Fibroblast of villous mesenchyme (primary cell): Measurements from ENCODE around the gene PDE6A. TPM values are rescaled to one million over a fixed set of nuclear protein-coding genes. Genes with fewer than 3 reads are reported as not detected.
A peak's percentile ranks its signal among the peaks of the same experiment; 100 is the strongest.

ENCODE experiments used
- DNase-seq: peaks from one replicate; pipeline ENCODE4 v3.0.0-alpha.2; 2010; ENCODE audit warnings: low read depth
- H3K4me3 ChIP-seq: 2 replicates; pipeline ENCODE4 v1.5.1; 2011; ENCODE audit warnings: low read depth, mild to moderate bottlenecking, low read length
- total RNA-seq: library from RNA; depleted of rRNA; stranded (reverse); fragments of >200 nt; gene quantifications from 2 replicates; pipeline ENCODE4 v1.2.3, GENCODE V29; 2012
- TF ChIP-seq, protein P1 (sequence below): IDR thresholded peaks from 2 replicates; pipeline ENCODE4 v1.5.1; 2012; ENCODE audit warnings: low read depth, mild to moderate bottlenecking, low read length; ENCODE audit not compliant: insufficient read depth

The PDE6A gene
- total RNA-seq, 1 donor: under 0.01 TPM

DNA sequence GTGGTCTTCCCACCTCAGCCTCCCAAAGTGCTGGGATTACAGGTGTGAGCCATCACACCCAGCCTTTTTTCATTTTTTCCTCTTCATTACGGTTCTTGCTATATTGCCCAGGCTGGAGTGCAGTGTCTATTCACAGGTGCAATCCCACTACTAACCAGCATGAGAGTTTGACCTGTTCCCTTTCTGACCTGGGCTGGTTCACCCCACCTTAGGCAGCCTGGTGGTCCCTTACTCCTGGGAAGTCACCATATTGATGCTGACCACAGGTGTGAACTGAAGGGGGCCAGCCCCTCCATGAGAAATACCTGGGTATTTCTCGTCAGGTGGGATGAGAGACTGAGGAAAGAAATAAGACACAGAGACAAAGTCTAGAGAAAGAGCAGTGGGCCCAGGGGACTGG is 2.4 kb downstream of the PDE6A start:
- DNase-seq: no peak
- TF ChIP-seq, protein P1, sequence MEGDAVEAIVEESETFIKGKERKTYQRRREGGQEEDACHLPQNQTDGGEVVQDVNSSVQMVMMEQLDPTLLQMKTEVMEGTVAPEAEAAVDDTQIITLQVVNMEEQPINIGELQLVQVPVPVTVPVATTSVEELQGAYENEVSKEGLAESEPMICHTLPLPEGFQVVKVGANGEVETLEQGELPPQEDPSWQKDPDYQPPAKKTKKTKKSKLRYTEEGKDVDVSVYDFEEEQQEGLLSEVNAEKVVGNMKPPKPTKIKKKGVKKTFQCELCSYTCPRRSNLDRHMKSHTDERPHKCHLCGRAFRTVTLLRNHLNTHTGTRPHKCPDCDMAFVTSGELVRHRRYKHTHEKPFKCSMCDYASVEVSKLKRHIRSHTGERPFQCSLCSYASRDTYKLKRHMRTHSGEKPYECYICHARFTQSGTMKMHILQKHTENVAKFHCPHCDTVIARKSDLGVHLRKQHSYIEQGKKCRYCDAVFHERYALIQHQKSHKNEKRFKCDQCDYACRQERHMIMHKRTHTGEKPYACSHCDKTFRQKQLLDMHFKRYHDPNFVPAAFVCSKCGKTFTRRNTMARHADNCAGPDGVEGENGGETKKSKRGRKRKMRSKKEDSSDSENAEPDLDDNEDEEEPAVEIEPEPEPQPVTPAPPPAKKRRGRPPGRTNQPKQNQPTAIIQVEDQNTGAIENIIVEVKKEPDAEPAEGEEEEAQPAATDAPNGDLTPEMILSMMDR: no peak
- H3K4me3 ChIP-seq: no peak overlapping the region

DNA sequence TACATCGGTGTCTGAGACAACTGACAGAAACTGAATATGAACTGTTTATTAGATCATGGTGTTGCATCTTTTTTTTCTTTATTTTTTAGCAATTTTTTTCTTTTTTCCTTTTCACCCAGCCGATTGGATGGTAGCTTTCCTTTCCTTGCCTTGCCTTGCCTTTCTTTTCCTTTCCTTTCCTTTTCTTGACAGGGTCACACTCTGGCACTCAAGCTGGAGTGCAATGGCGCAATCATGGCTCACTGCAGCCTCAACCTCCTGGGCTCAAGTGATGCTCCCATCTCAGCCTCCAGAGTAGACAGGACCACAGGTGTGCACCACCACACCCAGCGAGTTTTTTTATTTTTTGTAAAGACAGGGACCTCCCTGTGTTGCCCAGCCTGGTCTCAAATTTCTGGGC is 2.8 kb downstream of the PDE6A start:
- TF ChIP-seq, protein P1: no peak
- no peak for DNase-seq
- H3K4me3 ChIP-seq: no peak overlapping the region

DNA sequence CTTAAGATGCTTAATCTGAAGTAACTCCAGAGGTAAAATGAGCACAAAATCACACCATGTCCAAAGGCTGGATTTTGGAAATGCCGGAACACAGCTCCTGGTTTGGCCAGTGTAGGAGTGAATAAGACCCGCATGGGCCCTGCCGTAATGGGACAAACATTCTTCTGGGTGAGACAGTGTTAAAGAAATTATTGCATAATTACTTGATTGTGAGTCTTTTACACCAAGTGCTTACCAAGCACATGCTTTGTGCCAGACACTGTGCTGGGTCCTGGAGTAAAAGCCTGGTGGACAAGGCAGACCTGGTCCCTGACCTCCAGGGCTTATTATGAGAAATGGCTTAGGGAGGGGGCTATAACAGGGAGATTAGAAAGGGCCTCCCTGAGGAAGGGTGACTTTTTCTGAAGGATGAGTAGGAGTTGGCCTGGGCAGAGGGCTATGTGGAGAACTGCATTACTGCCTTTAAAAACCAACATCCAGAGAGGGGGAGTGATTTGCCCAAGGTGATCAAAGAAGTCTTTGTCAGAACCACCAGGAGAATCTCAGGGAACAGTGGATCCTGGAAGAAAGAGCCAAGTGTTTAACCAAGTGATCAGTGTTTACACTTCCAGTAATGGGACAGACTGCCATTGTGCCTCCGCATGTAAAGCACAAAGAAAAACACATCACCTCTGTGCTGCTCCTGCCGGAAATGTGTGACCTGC is 3.5 kb downstream of the PDE6A start:
- TF ChIP-seq, protein P1: no peak
- DNase-seq: no peak
- no peak overlapping the region for H3K4me3 ChIP-seq

DNA sequence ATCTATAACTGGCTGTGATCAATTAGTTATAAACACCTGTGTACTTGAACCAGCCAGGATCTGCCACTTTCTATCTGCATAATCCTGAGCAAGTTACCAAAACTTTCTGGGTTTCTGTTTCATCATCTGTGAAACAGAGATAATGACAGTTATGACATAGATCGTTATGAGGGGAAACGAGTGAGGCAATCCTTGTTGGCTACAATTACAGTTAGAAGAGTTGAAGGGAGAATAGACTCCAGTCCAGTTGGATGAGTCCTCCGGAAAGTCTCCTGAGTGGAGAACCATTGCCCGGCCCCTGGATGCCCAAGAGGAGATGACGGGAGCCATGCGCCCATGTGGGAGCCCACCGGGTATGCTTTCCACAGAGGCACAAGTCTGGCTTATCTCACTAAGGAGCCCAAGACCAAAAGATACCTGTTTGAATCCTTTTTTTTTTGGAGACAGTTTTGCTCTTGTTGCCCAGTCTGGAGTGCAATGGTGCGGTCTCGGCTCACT is 4.5 kb downstream of the PDE6A start:
- DNase-seq: peak; percentile 86
- H3K4me3 ChIP-seq: no peak overlapping the region
- TF ChIP-seq, protein P1: no peak

DNA sequence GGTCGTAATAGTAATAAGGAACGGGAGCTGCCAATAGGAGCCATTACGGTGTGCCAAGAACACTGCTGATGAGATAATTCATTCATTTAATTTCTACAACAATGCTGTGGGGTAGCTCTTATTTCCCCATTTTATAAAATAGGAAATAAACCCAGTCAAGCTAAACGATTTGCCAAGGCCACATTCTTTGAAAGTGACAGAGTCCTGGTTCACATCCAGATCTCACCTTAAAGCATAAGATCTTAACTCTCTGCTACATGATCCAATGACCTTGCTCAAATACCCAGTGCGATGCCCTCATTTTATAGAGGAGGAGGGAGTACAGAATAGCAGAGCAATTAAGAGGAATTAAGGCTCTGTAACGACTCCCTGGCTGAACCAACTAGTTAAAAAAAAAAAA is 5.0 kb downstream of the PDE6A start:
- H3K4me3 ChIP-seq: no peak overlapping the region
- TF ChIP-seq, protein P1: no peak
- DNase-seq: no peak

DNA sequence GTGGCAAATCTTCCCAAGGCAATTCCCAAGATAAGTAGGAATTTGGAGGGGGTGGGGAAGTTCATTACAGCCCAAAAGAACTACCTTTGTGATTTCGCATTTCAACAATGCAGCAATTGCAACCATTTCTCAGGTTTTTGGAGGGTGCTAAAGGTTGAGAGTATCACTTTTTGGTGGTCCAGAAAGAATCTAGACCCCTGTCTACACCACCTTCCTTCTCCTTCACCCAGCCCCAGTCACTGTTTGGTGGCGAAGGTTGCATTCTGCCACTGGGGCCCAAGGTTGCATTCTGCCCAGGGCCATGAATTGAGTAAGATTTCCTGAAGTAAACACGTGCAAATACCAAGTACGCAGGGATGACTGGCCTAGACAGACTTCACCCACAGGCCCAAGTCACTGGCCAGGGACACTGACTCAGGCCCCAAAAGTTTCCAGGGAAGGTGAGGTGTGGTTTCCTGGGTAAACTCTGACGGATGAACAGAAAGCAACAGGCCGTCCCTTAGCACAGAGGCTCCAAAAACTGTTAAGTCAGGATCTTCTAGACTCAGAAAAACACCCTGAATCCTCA is 5.7 kb downstream of the PDE6A start:
- H3K4me3 ChIP-seq: no peak overlapping the region
- TF ChIP-seq, protein P1: no peak
- DNase-seq: peak; percentile 87

DNA sequence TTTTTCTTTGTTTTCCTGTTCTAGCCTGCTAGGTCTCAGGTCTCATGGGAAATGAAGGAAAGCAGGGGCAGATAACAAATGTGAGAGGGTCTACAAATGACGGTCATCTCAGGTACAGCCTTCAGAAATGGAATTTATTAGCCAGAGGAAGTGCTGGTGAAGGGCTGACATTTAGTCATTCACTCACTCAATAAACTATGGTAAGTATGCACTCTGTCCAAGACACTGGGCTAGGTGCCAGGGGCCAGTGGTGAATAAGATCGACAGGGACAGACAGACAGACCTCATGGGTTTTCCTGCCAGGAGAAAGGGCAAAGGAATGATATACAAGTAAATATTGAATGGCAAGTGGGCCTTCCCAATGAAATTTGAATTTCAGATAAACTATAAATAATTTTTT is 6.3 kb downstream of the PDE6A start:
- H3K4me3 ChIP-seq: no peak overlapping the region
- TF ChIP-seq, protein P1: no peak
- peak; percentile 35 for DNase-seq
